Testis (tissue), 3 donors: ENCODE measurements around the gene FAM131B. TPM values are rescaled to one million over a fixed set of nuclear protein-coding genes. Genes with fewer than 3 reads are reported as not detected.
A peak's percentile ranks its signal among the peaks of the same experiment; 100 is the strongest.

Experiments
- DNase-seq: peaks from one replicate; pipeline ENCODE4 v3.0.0-alpha.2; 2019
- H3K27ac ChIP-seq, 2 donors: fragments of 200-600 bp; sonication (generic); one replicate each; pipeline ENCODE4 v1.5.1; 2019
- H3K27me3 ChIP-seq: fragments of 200-600 bp; sonication (generic); one replicate; pipeline ENCODE4 v1.5.1; 2019
- H3K36me3 ChIP-seq: fragments of 200-600 bp; sonication (generic); one replicate; pipeline ENCODE4 v1.5.1; 2017; ENCODE audit warnings: low read depth; ENCODE audit errors: missing control alignments
- H3K4me1 ChIP-seq: fragments of 200-600 bp; sonication (generic); one replicate; pipeline ENCODE4 v1.5.1; 2019
- H3K4me3 ChIP-seq, 2 donors: fragments of 200-600 bp; sonication (generic); one replicate each; pipeline ENCODE4 v1.5.1; 2017 to 2019
- H3K9me3 ChIP-seq: fragments of 200-600 bp; sonication (generic); one replicate; pipeline ENCODE4 v1.5.1; 2017
- CTCF ChIP-seq, 3 experiments: fragments of 450-650 bp in 2 of 3; fragments of 200-600 bp in 1 of 3; sonication (generic) in 1 of 3; IDR thresholded peaks; one replicate each; pipeline ENCODE4 v1.5.1; 2016 to 2019; ENCODE audit warnings: antibody characterized with exemption in 3 of 3, mild to moderate bottlenecking in 2 of 3, moderate library complexity in 1 of 3
- POLR2A ChIP-seq: fragments of 450-650 bp; IDR thresholded peaks from one replicate; pipeline ENCODE4 v1.6.1; 2017; ENCODE audit warnings: antibody characterized with exemption, mild to moderate bottlenecking, moderate library complexity
- WGBS, 2 donors: methylation state at CpG; one replicate each; pipeline ENCODE4 v1.1.5; 2018; 5-methylcytosine and 5-hydroxymethylcytosine counted together
- intact Hi-C: fragments of 100-400 bp; cut with DNase I; formaldehyde crosslinking; loops from one replicate; pipeline ENCODE4 v1.15.1; 2023; ENCODE audit warnings: low total_unique reads
- polyA plus RNA-seq: library from polyadenylated mRNA; stranded (reverse); fragments of 350-450 nt; fragmentation: Illumina TruSeq; extraction: RNeasy Lipid Tissue Mini Kit (QIAGEN cat#74804); gene quantifications from one replicate; pipeline ENCODE4 v1.2.3, GENCODE V29; 2014; ENCODE audit warnings: low read depth, low replicate concordance; ENCODE audit not compliant: insufficient read depth
- total RNA-seq, 2 donors: library from RNA; depleted of rRNA; stranded (reverse); fragments of >200 nt; gene quantifications; one replicate each; pipeline ENCODE4 v1.2.3, GENCODE V29; 2016

FAM131B gene
- total and polyA plus RNA-seq, 3 donors from 2014 or later, result 1.2 TPM

- no peaks in the 10 kb centered on the region for H3K9me3 ChIP-seq
- intact Hi-C loops, result no loop called here
- no peak for DNase-seq
- no peak overlapping the region for H3K27ac ChIP-seq
- H3K4me1 ChIP-seq, result peaks cover 63% of the 10 kb centered on the region
- H3K4me3 ChIP-seq, result no peak overlapping the region
- H3K27me3 ChIP-seq, result no peaks in the 10 kb centered on the region
- no peaks in the 10 kb centered on the region for H3K36me3 ChIP-seq
- TF ChIP-seq CTCF (IDR thresholded peaks at IDR 0.05) (no peak), POLR2A (no peak)
- WGBS, 2 donors, result 87 to 90% methylated on average over 7 to 23 of the region's 23 CpGs
These were observed 24.9 kb upstream of the FAM131B start for GRCh38 chr7:143387156-143387975.

- Histone ChIP-seq H3K4me3 (no peak overlapping the region), H3K27me3 (no peaks in the 10 kb centered on the region), H3K36me3 (no peaks in the 10 kb centered on the region), H3K4me1 (peaks cover 51% of the 10 kb centered on the region), H3K27ac (peak overlapping the region in 1 of 2 donors; percentile 4), H3K9me3 (no peaks in the 10 kb centered on the region)
- DNase-seq, result peak; percentile 84
- WGBS, 2 donors, result 39 to 51% methylated on average over 17 to 19 of the region's 19 CpGs
- intact Hi-C loops, result no loop called here
- TF ChIP-seq POLR2A (no peak), CTCF (IDR thresholded peaks at IDR 0.05) (no peak)
These were observed 23.6 kb upstream of the FAM131B start for GRCh38 chr7:143385891-143386781.

- Histone ChIP-seq H3K9me3 (no peaks in the 10 kb centered on the region), H3K4me3 (no peak overlapping the region), H3K36me3 (no peaks in the 10 kb centered on the region), H3K27me3 (no peaks in the 10 kb centered on the region), H3K4me1 (peaks cover 47% of the 10 kb centered on the region), H3K27ac (peak overlapping the region in 1 of 2 donors; percentile 61)
- intact Hi-C loops, result no loop called here
- WGBS, 2 donors, result 50 to 58% methylated on average over 14 of the region's 14 CpGs
- no peak for DNase-seq
- no peak for TF ChIP-seq POLR2A
- TF ChIP-seq CTCF (IDR thresholded peaks at IDR 0.05), result no peak
These were observed 22.4 kb upstream of the FAM131B start for GRCh38 chr7:143384661-143385631.

GRCh38 chr7:143384148-143384547 is 21.6 kb upstream of the FAM131B start:
- Histone ChIP-seq H3K4me3 (no peak overlapping the region), H3K4me1 (peaks cover 52% of the 10 kb centered on the region), H3K9me3 (no peaks in the 10 kb centered on the region), H3K36me3 (no peaks in the 10 kb centered on the region), H3K27ac (peak overlapping the region in 1 of 2 donors; percentile 61), H3K27me3 (no peaks in the 10 kb centered on the region)
- WGBS, 2 donors, result 58 to 59% methylated on average over 5 of the region's 5 CpGs
- TF ChIP-seq POLR2A (no peak), CTCF (IDR thresholded peaks at IDR 0.05) (no peak)
- intact Hi-C loops, result no loop called here
- no peak for DNase-seq
